ENCODE measurements around the gene CRHR2. TPM values are rescaled to one million over a fixed set of nuclear protein-coding genes. Genes with fewer than 3 reads are reported as not detected.
"Not testable (repeated sequence)": the region's sequence is repeated elsewhere in the genome, so short reads cannot be mapped to it uniquely, and the experiment has no call there.

Gene CRHR2
- total and polyA plus RNA-seq, 9 donors = 0.40 to 3.5 (median 1.9) TPM

- no peaks in the 10 kb centered on the region for H3K4me1 ChIP-seq (ENCODE audit: control insufficient read depth, insufficient read depth, low read length)
- no peak overlapping the region for H3K27ac ChIP-seq (ENCODE audit: low read length)
- DNase-seq = no peak
- H3K4me3 ChIP-seq (ENCODE audit: low read length) = no peak overlapping the region
- H3K27me3 ChIP-seq (ENCODE audit: control insufficient read depth, insufficient read depth, low read length) = no peaks in the 10 kb centered on the region
- WGBS (ENCODE audit: insufficient coverage) = 62% methylated on average over 8 of the region's 10 CpGs
- H3K36me3 ChIP-seq (ENCODE audit: control insufficient read depth, insufficient read depth, low read length) = peaks cover 11% of the 10 kb centered on the region
- no peaks in the 10 kb centered on the region for H3K9me3 ChIP-seq (replicated peaks; ENCODE audit: control insufficient read depth, low read depth, low read length)
Measured at GRCh38 chr7:30647589-30648364, 34.5 kb downstream of the CRHR2 start.

- H3K36me3 ChIP-seq (ENCODE audit: control insufficient read depth, insufficient read depth, low read length) = peaks cover 11% of the 10 kb centered on the region
- WGBS (ENCODE audit: insufficient coverage) = 91% methylated on average over 4 of the region's 12 CpGs
- H3K9me3 ChIP-seq (replicated peaks; ENCODE audit: control insufficient read depth, low read depth, low read length) = no peaks in the 10 kb centered on the region
- no peak overlapping the region for H3K27ac ChIP-seq (ENCODE audit: low read length)
- DNase-seq = no peak
- no peaks in the 10 kb centered on the region for H3K27me3 ChIP-seq (ENCODE audit: control insufficient read depth, insufficient read depth, low read length)
- no peaks in the 10 kb centered on the region for H3K4me1 ChIP-seq (ENCODE audit: control insufficient read depth, insufficient read depth, low read length)
- no peak overlapping the region for H3K4me3 ChIP-seq (ENCODE audit: low read length)
Measured at GRCh38 chr7:30646154-30646553, 36.1 kb downstream of the CRHR2 start.

DNA sequence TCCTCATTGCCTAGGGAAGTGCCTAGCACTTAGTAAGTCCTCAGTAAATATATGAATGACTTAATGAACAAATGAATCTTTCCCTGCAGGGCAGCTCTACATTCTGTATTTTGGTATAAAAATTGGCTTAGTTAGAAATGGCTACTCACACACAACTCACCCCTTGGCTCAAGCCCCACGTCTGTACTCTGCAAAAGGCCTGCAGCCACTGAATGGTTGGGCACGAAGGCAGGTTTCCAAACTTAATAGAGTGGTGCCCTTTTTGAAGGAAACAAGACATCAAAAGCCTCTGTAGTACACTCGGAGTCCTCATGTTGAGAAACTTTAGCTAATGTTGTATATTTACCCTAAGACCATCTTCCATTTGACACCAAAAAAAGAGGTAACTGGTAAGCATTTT lies 36.6 kb downstream of the CRHR2 start:
- no CpG with 5 or more reads among the region's 3 CpGs for WGBS (ENCODE audit: insufficient coverage)
- H3K27ac ChIP-seq (ENCODE audit: low read length) = no peak overlapping the region
- DNase-seq = no peak
- no peak overlapping the region for H3K4me3 ChIP-seq (ENCODE audit: low read length)
- H3K9me3 ChIP-seq (replicated peaks; ENCODE audit: control insufficient read depth, low read depth, low read length) = no peaks in the 10 kb centered on the region
- peaks cover 11% of the 10 kb centered on the region for H3K36me3 ChIP-seq (ENCODE audit: control insufficient read depth, insufficient read depth, low read length)
- H3K4me1 ChIP-seq (ENCODE audit: control insufficient read depth, insufficient read depth, low read length) = no peaks in the 10 kb centered on the region
- H3K27me3 ChIP-seq (ENCODE audit: control insufficient read depth, insufficient read depth, low read length) = no peaks in the 10 kb centered on the region

- no peak for DNase-seq
- peaks cover 11% of the 10 kb centered on the region for H3K36me3 ChIP-seq (ENCODE audit: control insufficient read depth, insufficient read depth, low read length)
Measured at GRCh38 chr7:30644286-30644955, 37.8 kb downstream of the CRHR2 start.

DNA sequence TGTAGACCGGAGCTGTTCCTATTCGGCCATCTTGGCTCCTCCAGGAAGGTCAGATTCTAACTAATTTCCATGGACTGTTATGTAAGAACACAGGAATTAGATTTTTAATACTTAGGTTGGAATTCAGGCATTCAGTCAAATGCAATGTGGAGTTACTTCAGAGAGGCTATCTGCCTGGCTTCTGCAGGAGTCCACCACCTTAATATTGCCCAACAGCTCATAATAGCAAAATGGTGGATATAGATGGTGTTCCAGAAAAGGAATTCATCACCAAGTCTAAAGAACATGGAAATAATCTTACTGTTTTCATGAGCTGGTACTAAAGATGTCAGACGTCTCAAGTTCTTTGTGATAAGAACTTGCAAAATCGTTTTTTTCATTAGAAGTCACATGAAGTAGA lies 39.5 kb downstream of the CRHR2 start:
- Histone ChIP-seq H3K9me3 (replicated peaks; ENCODE audit: control insufficient read depth, low read depth, low read length) (no peaks in the 10 kb centered on the region), H3K27ac (ENCODE audit: low read length) (no peak overlapping the region), H3K4me3 (ENCODE audit: low read length) (no peak overlapping the region), H3K27me3 (ENCODE audit: control insufficient read depth, insufficient read depth, low read length) (no peaks in the 10 kb centered on the region), H3K36me3 (ENCODE audit: control insufficient read depth, insufficient read depth, low read length) (peaks cover 11% of the 10 kb centered on the region), H3K4me1 (ENCODE audit: control insufficient read depth, insufficient read depth, low read length) (no peaks in the 10 kb centered on the region)
- DNase-seq = no peak
- WGBS (ENCODE audit: insufficient coverage) = no CpG with 5 or more reads among the region's 4 CpGs

More at GRCh38 chr7:30644286-30644955, 37.8 kb downstream of the CRHR2 start:
- H3K27ac ChIP-seq (ENCODE audit: low read length) = no peak overlapping the region
- H3K4me3 ChIP-seq (ENCODE audit: low read length) = no peak overlapping the region
- H3K4me1 ChIP-seq (ENCODE audit: control insufficient read depth, insufficient read depth, low read length) = no peaks in the 10 kb centered on the region
- no peaks in the 10 kb centered on the region for H3K9me3 ChIP-seq (replicated peaks; ENCODE audit: control insufficient read depth, low read depth, low read length)
- no peaks in the 10 kb centered on the region for H3K27me3 ChIP-seq (ENCODE audit: control insufficient read depth, insufficient read depth, low read length)
- 94% methylated on average over 2 of the region's 4 CpGs for WGBS (ENCODE audit: insufficient coverage)

GRCh38 chr7:30642322-30642721 lies 39.9 kb downstream of the CRHR2 start:
- not testable (repeated sequence) for H3K4me3 ChIP-seq (ENCODE audit: low read length); DNase-seq; H3K9me3 ChIP-seq (replicated peaks; ENCODE audit: control insufficient read depth, low read depth, low read length); H3K27me3 ChIP-seq (ENCODE audit: control insufficient read depth, insufficient read depth, low read length); H3K4me1 ChIP-seq (ENCODE audit: control insufficient read depth, insufficient read depth, low read length); H3K36me3 ChIP-seq (ENCODE audit: control insufficient read depth, insufficient read depth, low read length); H3K27ac ChIP-seq (ENCODE audit: low read length)
- WGBS (ENCODE audit: insufficient coverage) = no CpG with 5 or more reads among the region's 29 CpGs

DNA sequence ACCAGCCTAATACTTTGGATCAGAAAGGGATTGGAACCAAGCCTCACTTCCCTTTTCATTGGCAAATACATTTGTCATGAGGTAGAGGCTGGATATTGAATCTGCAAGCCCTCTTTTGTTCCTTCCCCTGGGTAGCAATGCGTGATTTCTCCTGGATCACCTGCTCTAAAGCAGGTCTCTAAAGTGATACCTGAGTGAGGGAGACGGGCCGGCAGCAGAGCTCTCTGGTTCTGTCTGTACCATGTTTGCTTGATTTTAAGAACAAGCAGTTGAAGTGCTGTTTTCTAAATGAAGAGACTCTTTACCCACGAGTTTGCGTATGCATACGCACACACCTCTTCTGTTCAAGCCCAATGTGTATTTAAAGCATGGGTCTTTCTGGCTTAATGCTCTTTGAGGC lies 46.5 kb downstream of the CRHR2 start:
- no peaks in the 10 kb centered on the region for H3K4me1 ChIP-seq (ENCODE audit: control insufficient read depth, insufficient read depth, low read length)
- peaks cover 42% of the 10 kb centered on the region for H3K36me3 ChIP-seq (ENCODE audit: control insufficient read depth, insufficient read depth, low read length)
- H3K9me3 ChIP-seq (replicated peaks; ENCODE audit: control insufficient read depth, low read depth, low read length) = no peaks in the 10 kb centered on the region
- H3K27ac ChIP-seq (ENCODE audit: low read length) = no peak overlapping the region
- no peak overlapping the region for H3K4me3 ChIP-seq (ENCODE audit: low read length)
- H3K27me3 ChIP-seq (ENCODE audit: control insufficient read depth, insufficient read depth, low read length) = no peaks in the 10 kb centered on the region
- no peak for DNase-seq
- 93% methylated on average over 2 of the region's 6 CpGs for WGBS (ENCODE audit: insufficient coverage)

GRCh38 chr7:30634634-30635201 lies 47.5 kb downstream of the CRHR2 start:
- Histone ChIP-seq H3K4me3 (ENCODE audit: low read length) (no peak overlapping the region), H3K9me3 (replicated peaks; ENCODE audit: control insufficient read depth, low read depth, low read length) (no peaks in the 10 kb centered on the region), H3K27ac (ENCODE audit: low read length) (no peak overlapping the region), H3K4me1 (ENCODE audit: control insufficient read depth, insufficient read depth, low read length) (no peaks in the 10 kb centered on the region), H3K36me3 (ENCODE audit: control insufficient read depth, insufficient read depth, low read length) (peaks cover 44% of the 10 kb centered on the region), H3K27me3 (ENCODE audit: control insufficient read depth, insufficient read depth, low read length) (no peaks in the 10 kb centered on the region)
- DNase-seq = no peak
- WGBS (ENCODE audit: insufficient coverage) = no CpG with 5 or more reads among the region's 6 CpGs

GRCh38 chr7:30634193-30634626 lies 48.0 kb downstream of the CRHR2 start:
- H3K9me3 ChIP-seq (replicated peaks; ENCODE audit: control insufficient read depth, low read depth, low read length) = no peaks in the 10 kb centered on the region
- H3K4me3 ChIP-seq (ENCODE audit: low read length) = no peak overlapping the region
- H3K36me3 ChIP-seq (ENCODE audit: control insufficient read depth, insufficient read depth, low read length) = peaks cover 47% of the 10 kb centered on the region
- no peaks in the 10 kb centered on the region for H3K27me3 ChIP-seq (ENCODE audit: control insufficient read depth, insufficient read depth, low read length)
- H3K4me1 ChIP-seq (ENCODE audit: control insufficient read depth, insufficient read depth, low read length) = no peaks in the 10 kb centered on the region
- no peak overlapping the region for H3K27ac ChIP-seq (ENCODE audit: low read length)
- WGBS (ENCODE audit: insufficient coverage) = no CpG with 5 or more reads among the region's 1 CpG
- no peak for DNase-seq

- no peaks in the 10 kb centered on the region for H3K9me3 ChIP-seq (replicated peaks; ENCODE audit: control insufficient read depth, low read depth, low read length)
- H3K4me3 ChIP-seq (ENCODE audit: low read length) = no peak overlapping the region
- H3K27ac ChIP-seq (ENCODE audit: low read length) = no peak overlapping the region
- no peak for DNase-seq
- no peaks in the 10 kb centered on the region for H3K27me3 ChIP-seq (ENCODE audit: control insufficient read depth, insufficient read depth, low read length)
- no peaks in the 10 kb centered on the region for H3K4me1 ChIP-seq (ENCODE audit: control insufficient read depth, insufficient read depth, low read length)
- 90% methylated on average over 2 of the region's 3 CpGs for WGBS (ENCODE audit: insufficient coverage)
- peaks cover 53% of the 10 kb centered on the region for H3K36me3 ChIP-seq (ENCODE audit: control insufficient read depth, insufficient read depth, low read length)
Measured at GRCh38 chr7:30633223-30633622, 49.0 kb downstream of the CRHR2 start.
